NOMO-1 treated with dmso at 0.1 percent for 144 hours (cell line): ENCODE measurements around the gene MAN1C1.
"Not testable (repeated sequence)": the region's sequence is repeated elsewhere in the genome, so short reads cannot be mapped to it uniquely, and the experiment has no call there.

Experiments
- DNase-seq: peaks from one replicate; lab custom pipeline; 2025; ENCODE audit not compliant: unreplicated experiment; lab: John Stamatoyannopoulos, UW

The MAN1C1 gene

DNA sequence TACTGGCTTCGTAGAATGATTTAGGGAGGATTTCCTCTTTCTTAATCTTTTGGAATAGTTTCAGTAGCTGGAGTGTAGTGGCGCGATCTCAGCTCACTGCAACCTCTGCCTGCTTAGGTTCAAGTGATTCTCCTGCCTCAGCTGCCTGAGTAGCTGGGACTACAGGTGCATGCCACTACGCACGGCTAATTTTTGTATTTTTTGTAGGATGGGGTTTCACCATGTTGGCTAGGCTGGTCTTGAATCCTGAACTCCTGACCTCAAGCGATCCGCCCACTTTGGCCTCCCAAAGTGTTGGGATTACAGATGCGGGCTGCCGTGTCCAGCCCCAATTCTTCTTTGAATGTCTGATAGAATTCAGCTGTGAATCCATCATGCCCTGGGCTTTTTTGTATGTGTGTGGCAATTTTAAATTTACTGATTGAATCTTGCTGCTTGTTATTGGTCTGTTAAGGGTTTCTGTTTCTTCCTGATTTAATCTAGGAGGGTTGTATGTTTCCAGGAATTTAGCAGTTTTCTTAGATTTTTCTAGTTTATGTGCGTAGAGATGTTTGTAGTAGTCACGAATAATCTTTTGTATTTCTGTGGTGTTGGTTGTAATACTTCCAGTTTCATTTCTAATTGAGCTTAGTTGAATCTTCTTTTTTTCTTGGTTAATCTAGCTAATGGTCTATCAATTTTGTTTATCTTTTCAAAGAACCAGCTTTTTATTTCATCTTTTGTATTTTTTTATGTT is 15.3 kb downstream of the MAN1C1 start:
- no peak for DNase-seq

GRCh38 chr1:25634066-25634465 is 17.5 kb downstream of the MAN1C1 start:
- DNase-seq: no peak

DNA sequence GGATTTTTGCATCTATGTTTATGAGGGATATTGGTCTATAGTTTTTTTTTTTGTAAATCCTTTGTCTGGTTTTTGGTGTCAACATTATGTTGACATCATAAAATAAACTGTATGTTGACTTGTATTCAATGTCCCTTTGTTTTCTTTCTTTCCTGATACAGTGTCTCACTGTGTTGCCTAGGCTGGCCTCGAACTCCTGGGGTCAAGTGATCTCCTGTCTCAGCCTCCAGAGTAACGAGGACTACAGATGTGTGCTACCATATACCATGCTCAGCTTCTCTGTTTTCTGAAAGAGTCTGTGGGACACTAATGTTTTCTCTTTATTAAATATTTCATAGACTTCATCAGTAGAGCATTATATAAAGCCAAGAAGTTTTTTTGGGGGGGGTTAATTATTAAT is 18.3 kb downstream of the MAN1C1 start:
- DNase-seq: no peak

GRCh38 chr1:25636141-25636540 is 19.6 kb downstream of the MAN1C1 start:
- DNase-seq: not testable (repeated sequence)

GRCh38 chr1:25640646-25641328 is 24.2 kb downstream of the MAN1C1 start:
- no peak for DNase-seq

GRCh38 chr1:25641329-25641725 is 24.7 kb downstream of the MAN1C1 start:
- no peak for DNase-seq

GRCh38 chr1:25641931-25642573 is 25.5 kb downstream of the MAN1C1 start:
- DNase-seq: no peak

DNA sequence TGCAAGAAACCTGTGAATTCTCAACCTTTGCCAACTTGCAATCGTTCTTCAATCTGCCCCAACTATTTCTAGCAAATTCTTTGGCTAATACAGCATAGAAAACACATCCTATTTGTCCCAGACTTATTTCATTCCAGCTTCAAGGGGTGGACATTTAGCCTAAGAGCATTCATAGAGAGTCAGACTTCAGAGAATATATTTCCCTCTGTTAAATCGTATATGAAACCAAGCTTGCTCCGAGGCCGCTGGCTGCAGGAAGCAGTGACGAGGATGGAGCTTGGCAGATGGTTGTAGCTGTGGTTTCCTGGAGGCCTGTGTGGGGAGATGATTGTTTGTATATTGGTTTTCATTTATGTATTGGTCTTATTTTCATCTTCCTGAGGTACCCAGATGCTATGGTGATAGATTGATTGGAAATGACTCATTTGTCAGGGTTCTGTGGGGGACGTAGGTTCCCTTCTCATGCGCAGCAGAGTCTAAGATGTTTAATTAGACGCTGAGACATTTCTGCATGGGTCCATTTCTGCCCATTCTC is 26.1 kb downstream of the MAN1C1 start:
- DNase-seq: peak; percentile 74

DNA sequence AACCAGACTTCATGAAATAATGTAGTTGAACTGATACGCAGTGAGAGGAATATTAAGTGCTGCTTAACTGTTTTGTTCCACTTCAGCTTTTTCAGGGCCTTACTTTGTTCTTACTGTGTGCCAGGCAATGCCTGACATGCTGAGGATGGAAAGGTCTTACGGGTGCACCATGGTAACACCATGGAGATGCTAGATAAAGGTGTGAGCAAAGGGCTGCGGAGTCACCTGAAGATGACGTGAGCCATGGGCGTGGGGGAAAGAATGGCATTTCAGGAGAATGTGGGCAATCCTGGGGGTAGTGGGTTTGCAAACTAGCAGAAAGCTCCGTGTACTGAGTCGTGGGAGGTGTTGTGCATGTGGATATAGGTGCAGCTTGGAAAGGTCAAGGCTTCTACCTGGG is 27.3 kb downstream of the MAN1C1 start:
- no peak for DNase-seq

GRCh38 chr1:25644962-25645361 is 28.4 kb downstream of the MAN1C1 start:
- DNase-seq: no peak

DNA sequence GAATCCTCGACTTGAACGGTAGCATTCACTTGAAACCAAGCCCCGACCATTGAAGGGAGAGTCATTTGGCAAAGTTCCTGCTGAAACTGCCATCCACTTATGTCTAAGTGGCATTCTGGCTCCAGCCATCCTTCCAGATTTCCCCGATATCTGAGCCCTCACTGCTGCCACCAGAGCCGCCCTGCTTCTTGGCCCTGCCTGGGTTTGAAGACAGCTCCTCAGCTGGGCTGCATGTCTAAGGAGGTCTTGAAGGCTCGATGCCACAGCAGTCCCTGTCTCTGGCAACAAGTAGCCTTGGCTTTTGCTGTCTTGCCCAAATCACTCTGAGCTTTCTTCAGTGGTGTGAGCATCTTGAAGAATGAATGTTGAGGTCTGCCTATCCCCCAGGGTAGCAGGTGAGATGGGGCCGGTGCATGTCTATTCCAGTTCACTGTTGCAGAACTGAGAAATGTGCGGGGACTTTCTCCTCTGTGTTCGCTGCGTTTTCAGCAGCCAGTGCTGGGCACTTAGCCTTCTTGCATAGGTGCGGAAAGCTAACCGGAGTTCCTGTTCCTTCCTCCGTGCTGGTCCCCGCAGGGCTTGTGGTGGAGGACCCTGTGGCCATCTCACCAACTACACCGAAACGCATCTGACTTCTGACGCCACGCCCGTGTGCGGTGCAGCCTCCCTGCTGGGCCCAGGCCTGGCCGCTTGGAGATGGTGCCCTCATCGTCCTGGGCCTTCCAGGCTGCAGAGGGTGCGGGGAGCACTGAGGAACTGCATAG is 29.2 kb downstream of the MAN1C1 start:
- no peak for DNase-seq

DNA sequence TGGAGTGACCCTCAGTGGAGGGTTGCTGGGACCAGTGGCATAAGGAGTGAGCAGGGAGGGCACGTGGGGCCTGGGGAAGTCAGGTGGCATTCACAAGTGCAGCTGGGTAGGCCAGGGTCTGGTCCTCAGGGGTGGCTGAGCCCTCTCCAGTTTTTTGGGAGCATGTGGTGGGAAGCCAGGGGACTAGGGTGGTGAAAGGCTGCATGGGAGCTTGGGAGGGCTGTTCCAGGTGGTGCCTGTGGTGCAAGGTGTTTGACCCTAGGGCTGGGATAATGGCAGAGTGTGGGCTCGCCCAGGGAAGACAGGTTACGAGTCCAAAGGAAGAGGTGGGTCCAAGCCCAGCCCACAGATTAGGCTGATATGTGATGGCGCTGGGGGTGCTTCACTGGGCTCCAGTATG is 30.5 kb downstream of the MAN1C1 start:
- DNase-seq: no peak

DNA sequence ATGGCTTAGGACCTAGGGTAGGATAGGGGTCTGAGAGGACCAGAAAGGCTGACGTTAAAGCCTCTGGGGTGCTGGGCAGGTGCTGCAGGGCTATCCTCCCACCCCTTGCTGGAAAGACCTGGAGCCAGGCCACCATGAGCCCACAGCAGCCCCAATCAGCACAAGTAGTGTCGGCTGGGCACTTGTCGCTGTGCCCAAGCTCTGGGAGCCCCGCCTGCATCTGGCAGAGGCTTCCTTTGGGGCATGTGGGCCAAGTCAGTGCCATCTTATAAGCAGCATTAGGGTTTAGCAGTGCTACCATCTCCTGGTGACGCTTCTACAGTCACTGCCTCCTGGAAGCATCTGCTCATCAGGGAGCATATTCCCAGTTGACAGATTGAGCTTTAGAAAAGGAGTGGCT is 31.3 kb downstream of the MAN1C1 start:
- no peak for DNase-seq

GRCh38 chr1:25648681-25649440 is 32.3 kb downstream of the MAN1C1 start:
- DNase-seq: no peak

GRCh38 chr1:25649505-25650288 is 33.1 kb downstream of the MAN1C1 start:
- no peak for DNase-seq

GRCh38 chr1:25650289-25650576 is 33.6 kb downstream of the MAN1C1 start:
- DNase-seq: no peak

DNA sequence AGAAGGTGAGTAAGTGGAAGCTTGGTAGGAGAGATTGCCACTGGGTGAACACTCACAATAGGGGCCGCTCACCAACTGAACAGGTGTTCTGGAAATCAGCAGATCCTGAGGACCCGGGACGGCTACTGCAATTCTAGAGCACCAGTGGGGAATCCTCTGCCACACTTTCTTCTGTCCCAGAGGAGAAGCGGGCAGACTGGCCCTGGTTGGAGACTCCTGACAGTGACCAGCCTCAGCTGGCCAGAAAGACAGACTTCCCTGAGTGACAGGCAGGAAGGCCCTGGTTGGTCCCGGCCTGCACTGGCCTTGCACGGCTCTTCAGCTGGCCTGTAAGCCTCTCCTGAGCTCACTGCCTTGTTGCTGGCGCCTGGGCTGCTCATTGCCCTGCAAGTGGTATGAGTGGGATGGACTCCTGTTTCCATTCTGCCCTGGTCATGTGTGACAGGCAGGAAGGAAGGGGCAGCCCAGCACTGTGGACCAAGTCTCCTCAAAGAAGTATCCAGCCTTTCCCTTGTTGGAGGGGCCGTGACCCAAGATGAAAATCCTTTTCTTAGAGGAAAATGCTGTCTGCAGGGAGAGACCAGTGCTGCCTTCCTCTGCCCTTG is 34.5 kb downstream of the MAN1C1 start:
- DNase-seq: no peak

GRCh38 chr1:25651824-25652741 is 35.5 kb downstream of the MAN1C1 start:
- DNase-seq: no peak
